Panc1 (cell line): ENCODE measurements around the gene PM20D1. TPM values are rescaled to one million over a fixed set of nuclear protein-coding genes. Genes with fewer than 3 reads are reported as not detected.

ENCODE experiments used
- ATAC-seq: fragments of 200-7000 bp; cut with Tn5 transposase; 2 replicates; pipeline ENCODE4 v1.9.1; 2020; ENCODE audit warnings: mild to moderate bottlenecking, moderate library complexity
- BruUV-seq: library from RNA; stranded (reverse); fragments of 400-500 nt; replicated peaks from 2 replicates; lab custom pipeline; 2021; lab: Mats Ljungman, UMichigan
- CTCF ChIA-PET: fragments of 300-600 bp; sonication (Branson Sonifier 250); formaldehyde crosslinking; loops from one replicate; lab custom pipeline; 2022; ENCODE audit warnings: antibody characterized with exemption; lab: Charles Lee
- POLR2A ChIA-PET: fragments of 300-600 bp; sonication (Branson Sonifier 250); formaldehyde crosslinking; loops from one replicate; lab custom pipeline; 2022; ENCODE audit warnings: antibody characterized with exemption; lab: Charles Lee
- DNase-seq: peaks from one replicate; pipeline ENCODE4 v3.0.0-alpha.2; 2010; ENCODE audit warnings: low read depth, low spot score
- H3K27ac ChIP-seq: 2 replicates; pipeline ENCODE4 v1.5.1; 2011; ENCODE audit warnings: mild to moderate bottlenecking, low read length, inconsistent platforms
- H3K27me3 ChIP-seq: fragments of 200-500 bp; sonication (Bioruptor generic); 2 replicates; pipeline ENCODE4 v1.6.0; 2014; ENCODE audit warnings: low read length, inconsistent platforms; ENCODE audit not compliant: control insufficient read depth, insufficient read depth
- H3K36me3 ChIP-seq: fragments of 200-500 bp; sonication (Bioruptor generic); 2 replicates; pipeline ENCODE4 v1.5.1; 2014; ENCODE audit warnings: inconsistent platforms, mild to moderate bottlenecking, low read length, moderate library complexity; ENCODE audit not compliant: control insufficient read depth, insufficient read depth
- H3K4me1 ChIP-seq: 2 replicates; pipeline ENCODE4 v1.5.1; 2011; ENCODE audit warnings: inconsistent platforms, mild to moderate bottlenecking, low read length, moderate library complexity; ENCODE audit not compliant: control insufficient read depth, insufficient read depth
- H3K4me3 ChIP-seq, 2 experiments: 2 replicates each; pipeline ENCODE4 v1.5.1; 2011 to 2012; ENCODE audit warnings: low read depth in 2 of 2, low read length in 2 of 2, mild to moderate bottlenecking in 2 of 2, inconsistent platforms in 1 of 2, moderate library complexity in 1 of 2
- H3K9me3 ChIP-seq: fragments of 200-500 bp; sonication (Bioruptor generic); 2 replicates; pipeline ENCODE4 v1.5.1; 2014; ENCODE audit warnings: low read depth, mild to moderate bottlenecking, inconsistent platforms, low read length, moderate library complexity; ENCODE audit not compliant: control insufficient read depth, insufficient read depth
- CTCF ChIP-seq: fragments of 450-650 bp; IDR thresholded peaks from 2 replicates; pipeline ENCODE4 v1.5.1; 2017; ENCODE audit warnings: mild to moderate bottlenecking
- POLR2AphosphoS5 ChIP-seq: IDR thresholded peaks from 2 replicates; pipeline ENCODE4 v1.6.1; 2012; ENCODE audit warnings: mild to moderate bottlenecking, low read depth, low read length, moderate library complexity
- SIN3A ChIP-seq: IDR thresholded peaks from 2 replicates; pipeline ENCODE4 v1.6.1; 2012; ENCODE audit warnings: low read depth, mild to moderate bottlenecking, low read length, moderate library complexity, borderline replicate concordance; ENCODE audit not compliant: insufficient read depth
- TCF7L2 ChIP-seq: IDR thresholded peaks from 2 replicates; pipeline ENCODE4 v1.6.1; 2011; ENCODE audit warnings: mild to moderate bottlenecking, low read depth, low read length, inconsistent platforms
- in situ Hi-C: cut with HindIII; loops from 2 replicates; pipeline ENCODE4 v1.10.0; 2016; ENCODE audit warnings: low sequenced_read_pairs, low pct_unique_long_range_greater_than_20kb
- intact Hi-C: fragments of 100-400 bp; cut with micrococcal nuclease; formaldehyde crosslinking; loops from one replicate; pipeline ENCODE4 v1.10.0; 2022; ENCODE audit not compliant: unreplicated experiment
- total RNA-seq: library from RNA; stranded (reverse); gene quantifications from one replicate; pipeline ENCODE4 v1.2.1, GENCODE V29; 2021; ENCODE audit not compliant: unreplicated experiment
- TF ChIP-seq, protein P1 (sequence below), 2 experiments: IDR thresholded peaks; 2 replicates each; pipeline ENCODE4 v1.6.1; 2011 to 2012; ENCODE audit warnings: low read depth in 2 of 2, control low read depth in 1 of 2, low read length in 1 of 2, mild to moderate bottlenecking in 1 of 2, moderate library complexity in 1 of 2; ENCODE audit not compliant: insufficient read depth in 1 of 2

Gene PM20D1
- total RNA-seq, 1 experiment from 2014 or later = 0.13 TPM

GRCh38 chr1:205852969-205853368, 3.0 kb upstream of the PM20D1 start:
- ATAC-seq = no peak
- POLR2A ChIA-PET = no interaction called here
- no peak for DNase-seq
- TF ChIP-seq SIN3A (no peak), TCF7L2 (no peak), POLR2AphosphoS5 (no peak), CTCF (no peak)
- TF ChIP-seq, protein P1, sequence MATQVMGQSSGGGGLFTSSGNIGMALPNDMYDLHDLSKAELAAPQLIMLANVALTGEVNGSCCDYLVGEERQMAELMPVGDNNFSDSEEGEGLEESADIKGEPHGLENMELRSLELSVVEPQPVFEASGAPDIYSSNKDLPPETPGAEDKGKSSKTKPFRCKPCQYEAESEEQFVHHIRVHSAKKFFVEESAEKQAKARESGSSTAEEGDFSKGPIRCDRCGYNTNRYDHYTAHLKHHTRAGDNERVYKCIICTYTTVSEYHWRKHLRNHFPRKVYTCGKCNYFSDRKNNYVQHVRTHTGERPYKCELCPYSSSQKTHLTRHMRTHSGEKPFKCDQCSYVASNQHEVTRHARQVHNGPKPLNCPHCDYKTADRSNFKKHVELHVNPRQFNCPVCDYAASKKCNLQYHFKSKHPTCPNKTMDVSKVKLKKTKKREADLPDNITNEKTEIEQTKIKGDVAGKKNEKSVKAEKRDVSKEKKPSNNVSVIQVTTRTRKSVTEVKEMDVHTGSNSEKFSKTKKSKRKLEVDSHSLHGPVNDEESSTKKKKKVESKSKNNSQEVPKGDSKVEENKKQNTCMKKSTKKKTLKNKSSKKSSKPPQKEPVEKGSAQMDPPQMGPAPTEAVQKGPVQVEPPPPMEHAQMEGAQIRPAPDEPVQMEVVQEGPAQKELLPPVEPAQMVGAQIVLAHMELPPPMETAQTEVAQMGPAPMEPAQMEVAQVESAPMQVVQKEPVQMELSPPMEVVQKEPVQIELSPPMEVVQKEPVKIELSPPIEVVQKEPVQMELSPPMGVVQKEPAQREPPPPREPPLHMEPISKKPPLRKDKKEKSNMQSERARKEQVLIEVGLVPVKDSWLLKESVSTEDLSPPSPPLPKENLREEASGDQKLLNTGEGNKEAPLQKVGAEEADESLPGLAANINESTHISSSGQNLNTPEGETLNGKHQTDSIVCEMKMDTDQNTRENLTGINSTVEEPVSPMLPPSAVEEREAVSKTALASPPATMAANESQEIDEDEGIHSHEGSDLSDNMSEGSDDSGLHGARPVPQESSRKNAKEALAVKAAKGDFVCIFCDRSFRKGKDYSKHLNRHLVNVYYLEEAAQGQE (IDR thresholded peaks at IDR 0.05; ENCODE audit: insufficient read depth in 1 of 2, low read depth in 2 of 2, low read length in 1 of 2) = no peak
- H3K27ac ChIP-seq = no peak overlapping the region
- CTCF ChIA-PET = interaction anchor here (0.7 kb wide), 1 partner anchor 41 kb away, joined by 3 read pairs; no protein-coding TSS in a partner anchor
- in situ Hi-C loops (no loop called here), intact Hi-C loops (no loop called here)
- H3K4me1 ChIP-seq = peaks cover 3% of the 10 kb centered on the region; the same call in 1 of the 2 replicates
- 0 out of 2 replicates have a peak, but pooled peaks cover 11% of the 10 kb centered on the region for H3K9me3 ChIP-seq
- no peak overlapping the region for H3K4me3 ChIP-seq
- BruUV-seq = no TSS peak
- 0 out of 2 replicates have a peak, but pooled peaks cover 4% of the 10 kb centered on the region for H3K27me3 ChIP-seq
- H3K36me3 ChIP-seq = no peaks in the 10 kb centered on the region

DNA sequence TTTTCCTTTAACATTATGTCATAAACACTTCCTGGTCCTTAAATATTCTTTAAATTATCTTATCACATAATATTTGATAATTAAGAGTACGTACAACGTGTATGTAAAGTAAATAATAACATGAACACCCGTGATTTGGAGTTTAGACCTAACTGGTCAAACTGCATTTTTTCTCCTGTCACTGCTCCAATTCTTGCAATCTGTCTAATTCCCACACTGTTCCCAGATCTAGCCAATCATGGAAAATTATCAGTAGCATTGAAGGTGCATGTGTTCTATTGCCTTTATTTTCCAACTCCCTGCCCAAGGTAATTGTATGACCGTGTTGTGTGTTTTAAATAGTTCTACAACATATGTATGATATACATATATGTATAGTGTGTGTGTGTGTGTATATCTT, 2.1 kb upstream of the PM20D1 start:
- 0 out of 2 replicates have a peak, but pooled peaks cover 4% of the 10 kb centered on the region for H3K27me3 ChIP-seq
- CTCF ChIA-PET = no interaction called here
- ATAC-seq (no peak), DNase-seq (no peak)
- no peak for TF ChIP-seq POLR2AphosphoS5
- TF ChIP-seq CTCF = no peak
- TF ChIP-seq SIN3A = no peak
- TF ChIP-seq TCF7L2 = no peak
- no peak overlapping the region for H3K4me3 ChIP-seq
- intact Hi-C loops = no loop called here
- H3K27ac ChIP-seq = no peak overlapping the region
- BruUV-seq = no TSS peak
- H3K4me1 ChIP-seq = peaks cover 3% of the 10 kb centered on the region; the same call in 1 of the 2 replicates
- in situ Hi-C loops = no loop called here
- H3K36me3 ChIP-seq = no peaks in the 10 kb centered on the region
- POLR2A ChIA-PET = interaction anchor here (0.6 to 0.7 kb wide), 2 partner anchors 71 to 185 kb away, joined by 3 to 5 read pairs; no protein-coding TSS in a partner anchor
- H3K9me3 ChIP-seq = 0 out of 2 replicates have a peak, but pooled peaks cover 11% of the 10 kb centered on the region
